ENCODE results near the gene PIP5K1B. TPM values are rescaled to one million over a fixed set of nuclear protein-coding genes. Genes with fewer than 3 reads are reported as not detected.

The PIP5K1B gene, protein sequence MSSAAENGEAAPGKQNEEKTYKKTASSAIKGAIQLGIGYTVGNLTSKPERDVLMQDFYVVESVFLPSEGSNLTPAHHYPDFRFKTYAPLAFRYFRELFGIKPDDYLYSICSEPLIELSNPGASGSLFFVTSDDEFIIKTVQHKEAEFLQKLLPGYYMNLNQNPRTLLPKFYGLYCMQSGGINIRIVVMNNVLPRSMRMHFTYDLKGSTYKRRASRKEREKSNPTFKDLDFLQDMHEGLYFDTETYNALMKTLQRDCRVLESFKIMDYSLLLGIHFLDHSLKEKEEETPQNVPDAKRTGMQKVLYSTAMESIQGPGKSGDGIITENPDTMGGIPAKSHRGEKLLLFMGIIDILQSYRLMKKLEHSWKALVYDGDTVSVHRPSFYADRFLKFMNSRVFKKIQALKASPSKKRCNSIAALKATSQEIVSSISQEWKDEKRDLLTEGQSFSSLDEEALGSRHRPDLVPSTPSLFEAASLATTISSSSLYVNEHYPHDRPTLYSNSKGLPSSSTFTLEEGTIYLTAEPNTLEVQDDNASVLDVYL
- total RNA-seq (2022) (10.3 and 12.9 TPM in 2 replicates), Bru-seq, nascent RNA (percentile 70 among the genes with signal in this experiment), BruChase-seq, experiment 1, labeled RNA remaining after a 2-hour chase (percentile 61 among the genes with signal in this experiment), BruChase-seq, experiment 2, labeled RNA remaining after a 6-hour chase (percentile 56 among the genes with signal in this experiment)
- long read RNA-seq, partial matches to known transcripts, result 2 of 10 reads
- long read RNA-seq, other reads (novel, unspliced or antisense), result 5 of 10 reads

DNA sequence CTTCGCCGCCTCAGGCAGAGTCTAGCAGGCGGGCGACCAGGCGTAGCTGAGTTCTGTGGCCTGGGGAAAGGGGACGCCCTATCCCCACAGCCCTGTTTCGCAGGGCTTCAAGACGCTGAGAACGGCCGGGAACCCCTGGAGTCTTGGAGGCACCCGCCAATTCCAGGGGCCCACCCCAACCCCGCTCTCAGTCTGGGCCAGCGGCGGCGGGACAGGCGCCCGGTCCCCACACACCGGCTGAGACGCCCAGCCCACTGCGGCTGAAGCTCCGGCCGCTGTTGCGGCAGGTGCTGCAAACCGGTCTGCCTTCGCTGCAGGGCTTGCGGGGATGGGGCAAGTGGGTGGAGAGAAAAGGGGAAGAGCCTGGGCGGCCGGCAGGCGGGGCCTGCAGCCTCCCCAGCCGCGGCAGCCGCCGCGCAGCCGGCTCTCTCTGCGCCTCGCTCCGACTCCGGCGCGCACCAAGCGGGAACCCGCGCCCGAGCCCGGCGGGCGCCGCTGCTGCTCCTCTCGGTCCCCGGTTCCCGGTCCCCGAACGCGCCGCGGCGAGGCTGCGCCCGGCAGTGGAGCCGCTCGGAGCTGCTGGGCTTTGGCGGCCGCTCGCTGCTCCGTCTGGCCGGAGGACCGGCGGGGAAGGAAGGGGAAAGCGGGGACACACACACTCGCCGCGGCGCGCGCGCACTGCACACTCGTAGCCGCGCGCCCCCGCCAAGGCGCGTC is at the start of gene PIP5K1B:
TSS of gene PIP5K1B (plus strand) at position 427 of the 717 bp plus-strand sequence. CDS start 117,375 bp downstream, outside the sequence.
- peak; percentile 72 to 80 for DNase-seq
- H3K27me3 ChIP-seq (replicated peaks; ENCODE audit: control insufficient read depth, insufficient read depth, low read length), result no peaks in the 10 kb centered on the region
- CTCF ChIA-PET, result no interaction called here
- Mint-ChIP-seq H3K27me3 (ENCODE audit: insufficient read depth, unreplicated experiment) (no peaks in the 10 kb centered on the region), H3K4me3 (ENCODE audit: unreplicated experiment) (peak within 1 kb of the TSS; percentile 88), H3K4me1 (ENCODE audit: low read depth, unreplicated experiment) (no peaks in the 10 kb centered on the region), H3K27ac (ENCODE audit: unreplicated experiment) (peak within 1 kb of the TSS; percentile 57), H3K9me3 (ENCODE audit: unreplicated experiment) (no peaks in the 10 kb centered on the region), H3K36me3 (ENCODE audit: insufficient read depth, unreplicated experiment) (no peaks in the 10 kb centered on the region)
- H3K9me3 ChIP-seq, result no peaks in the 10 kb centered on the region
- H3K4me3 ChIP-seq (ENCODE audit: low read depth, low read length), result peak within 1 kb of the TSS; percentile 54
- POLR2A ChIA-PET, result interaction anchor here (1.4 kb wide), 1 partner anchor 78 kb away, joined by 3 read pairs; no protein-coding TSS in a partner anchor
- TF ChIP-seq, protein P1, sequence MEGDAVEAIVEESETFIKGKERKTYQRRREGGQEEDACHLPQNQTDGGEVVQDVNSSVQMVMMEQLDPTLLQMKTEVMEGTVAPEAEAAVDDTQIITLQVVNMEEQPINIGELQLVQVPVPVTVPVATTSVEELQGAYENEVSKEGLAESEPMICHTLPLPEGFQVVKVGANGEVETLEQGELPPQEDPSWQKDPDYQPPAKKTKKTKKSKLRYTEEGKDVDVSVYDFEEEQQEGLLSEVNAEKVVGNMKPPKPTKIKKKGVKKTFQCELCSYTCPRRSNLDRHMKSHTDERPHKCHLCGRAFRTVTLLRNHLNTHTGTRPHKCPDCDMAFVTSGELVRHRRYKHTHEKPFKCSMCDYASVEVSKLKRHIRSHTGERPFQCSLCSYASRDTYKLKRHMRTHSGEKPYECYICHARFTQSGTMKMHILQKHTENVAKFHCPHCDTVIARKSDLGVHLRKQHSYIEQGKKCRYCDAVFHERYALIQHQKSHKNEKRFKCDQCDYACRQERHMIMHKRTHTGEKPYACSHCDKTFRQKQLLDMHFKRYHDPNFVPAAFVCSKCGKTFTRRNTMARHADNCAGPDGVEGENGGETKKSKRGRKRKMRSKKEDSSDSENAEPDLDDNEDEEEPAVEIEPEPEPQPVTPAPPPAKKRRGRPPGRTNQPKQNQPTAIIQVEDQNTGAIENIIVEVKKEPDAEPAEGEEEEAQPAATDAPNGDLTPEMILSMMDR (IDR thresholded peaks at IDR 0.05; ENCODE audit: insufficient read depth in 1 of 2, low read depth in 1 of 2, low read length in 1 of 2, severe bottlenecking in 1 of 2, unreplicated experiment in 1 of 2), result no peak
- H3K4me1 ChIP-seq, result no peaks in the 10 kb centered on the region
- intact Hi-C loops (cut with micrococcal nuclease; ENCODE audit: unreplicated experiment), result loop anchor here (5.0 kb wide), 1 partner anchor 92 kb away; no protein-coding TSS in a partner anchor
- BruUV-seq (replicated peaks), result no TSS peak
- H3K36me3 ChIP-seq (ENCODE audit: control insufficient read depth, insufficient read depth, low read length), result no peaks in the 10 kb centered on the region

DNA sequence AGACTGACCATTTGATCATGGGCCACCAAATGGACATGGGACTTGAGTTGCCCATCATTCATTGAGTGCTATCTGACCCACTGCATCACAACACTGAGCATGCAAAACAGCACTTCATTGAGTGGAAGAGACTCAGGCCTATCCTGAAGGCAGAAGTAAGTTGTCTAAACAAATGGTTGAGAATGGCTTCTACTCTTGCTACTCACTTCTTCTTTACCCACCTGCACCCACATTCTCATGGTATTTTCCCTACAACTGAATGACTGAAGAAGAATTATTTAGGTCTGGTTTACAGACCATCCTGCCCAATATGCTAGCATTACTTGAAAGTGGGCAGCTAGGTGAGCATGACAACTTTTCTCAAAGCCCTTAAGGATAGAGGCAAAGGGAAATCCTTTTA is 41.0 kb upstream of the PIP5K1B start:
- Histone ChIP-seq H3K9me3 (no peaks in the 10 kb centered on the region), H3K27me3 (replicated peaks; ENCODE audit: control insufficient read depth, insufficient read depth, low read length) (no peaks in the 10 kb centered on the region), H3K36me3 (ENCODE audit: control insufficient read depth, insufficient read depth, low read length) (no peaks in the 10 kb centered on the region), H3K4me3 (ENCODE audit: low read depth, low read length) (no peak overlapping the region), H3K4me1 (no peaks in the 10 kb centered on the region)
- intact Hi-C loops (cut with micrococcal nuclease; ENCODE audit: unreplicated experiment), result no loop called here
- H3K36me3 Mint-ChIP-seq (ENCODE audit: insufficient read depth, unreplicated experiment), result no peaks in the 10 kb centered on the region
- ChIA-PET POLR2A (no interaction called here), CTCF (no interaction called here)
- TF ChIP-seq, protein P1 (IDR thresholded peaks at IDR 0.05; ENCODE audit: insufficient read depth in 1 of 2, low read depth in 1 of 2, low read length in 1 of 2, severe bottlenecking in 1 of 2, unreplicated experiment in 1 of 2), result no peak
- no peak overlapping the region for H3K4me3 Mint-ChIP-seq (ENCODE audit: unreplicated experiment)
- no peak overlapping the region for H3K27ac Mint-ChIP-seq (ENCODE audit: unreplicated experiment)
- H3K27me3 Mint-ChIP-seq (ENCODE audit: insufficient read depth, unreplicated experiment), result peaks cover 2% of the 10 kb centered on the region
- no peaks in the 10 kb centered on the region for H3K4me1 Mint-ChIP-seq (ENCODE audit: low read depth, unreplicated experiment)
- no peaks in the 10 kb centered on the region for H3K9me3 Mint-ChIP-seq (ENCODE audit: unreplicated experiment)
- DNase-seq, result no peak
- BruUV-seq (replicated peaks), result no TSS peak

DNA sequence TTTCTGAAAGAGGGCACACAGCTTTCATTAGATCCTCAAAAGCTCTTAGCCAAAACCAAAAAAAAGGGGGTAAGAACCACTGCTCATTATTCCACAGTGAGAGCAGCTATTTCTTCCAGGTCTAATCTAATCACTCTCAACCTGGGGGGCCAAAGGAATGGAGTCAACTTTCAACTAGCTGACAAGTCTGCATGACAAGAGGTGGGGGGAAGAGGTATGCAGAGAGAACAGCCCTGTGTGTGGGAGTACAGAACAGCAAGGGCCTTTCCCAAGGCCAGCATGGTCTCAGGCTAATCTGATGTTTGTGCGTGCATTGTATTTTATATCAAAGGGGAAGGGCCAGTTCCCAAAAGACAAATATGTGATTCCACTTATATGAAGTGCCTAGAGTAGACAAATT is 36.9 kb upstream of the PIP5K1B start:
- Histone ChIP-seq H3K36me3 (ENCODE audit: control insufficient read depth, insufficient read depth, low read length) (no peaks in the 10 kb centered on the region), H3K4me1 (no peaks in the 10 kb centered on the region), H3K27me3 (replicated peaks; ENCODE audit: control insufficient read depth, insufficient read depth, low read length) (no peaks in the 10 kb centered on the region), H3K9me3 (no peaks in the 10 kb centered on the region), H3K4me3 (ENCODE audit: low read depth, low read length) (no peak overlapping the region)
- H3K4me3 Mint-ChIP-seq (ENCODE audit: unreplicated experiment), result no peak overlapping the region
- H3K27me3 Mint-ChIP-seq (ENCODE audit: insufficient read depth, unreplicated experiment), result no peaks in the 10 kb centered on the region
- no TSS peak for BruUV-seq (replicated peaks)
- no peaks in the 10 kb centered on the region for H3K4me1 Mint-ChIP-seq (ENCODE audit: low read depth, unreplicated experiment)
- ChIA-PET POLR2A (no interaction called here), CTCF (no interaction called here)
- intact Hi-C loops (cut with micrococcal nuclease; ENCODE audit: unreplicated experiment), result no loop called here
- no peak for DNase-seq
- no peaks in the 10 kb centered on the region for H3K9me3 Mint-ChIP-seq (ENCODE audit: unreplicated experiment)
- TF ChIP-seq, protein P1 (IDR thresholded peaks at IDR 0.05; ENCODE audit: insufficient read depth in 1 of 2, low read depth in 1 of 2, low read length in 1 of 2, severe bottlenecking in 1 of 2, unreplicated experiment in 1 of 2), result no peak
- H3K27ac Mint-ChIP-seq (ENCODE audit: unreplicated experiment), result no peak overlapping the region
- no peaks in the 10 kb centered on the region for H3K36me3 Mint-ChIP-seq (ENCODE audit: insufficient read depth, unreplicated experiment)

Measured in Caco-2 (cell line).